ENCODE measurements around the gene DQX1. TPM values are rescaled to one million over a fixed set of nuclear protein-coding genes. Genes with fewer than 3 reads are reported as not detected.

DQX1 gene
- total and polyA plus RNA-seq, 9 of the 15 experiments (the other 6 are each of a cell fraction or from before 2014, with no cell fraction given), result 0.04 to 0.38 (median 0.18) TPM; not detected in 1

- TF ChIP-seq TEAD4 (IDR thresholded peaks at IDR 0.05; ENCODE audit: low read length) (peak; percentile 85), TEAD4 (CRISPR knock-in tag; IDR thresholded peaks at IDR 0.05; ENCODE audit: borderline replicate concordance) (no peak), ZNF584 (CRISPR knock-in tag; IDR thresholded peaks at IDR 0.05; ENCODE audit: low read depth) (0 out of 2 replicates have a peak, but pooled peaks have one; percentile 15), BCOR (IDR thresholded peaks at IDR 0.05) (peak; percentile 67), MCM2 (IDR thresholded peaks at IDR 0.05; ENCODE audit: low read depth) (no peak), FOSL1 (tag; conservative IDR thresholded peaks at IDR 0.05) (peak; percentile 15; the same call in 1 of the 2 replicates), XRCC4 (IDR thresholded peaks at IDR 0.05; ENCODE audit: extremely low read depth, insufficient read depth, insufficient read length) (no peak), ZNF143 (CRISPR knock-in tag; IDR thresholded peaks at IDR 0.05) (no peak), CBFB (CRISPR knock-in tag; IDR thresholded peaks at IDR 0.05) (no peak; the same call in 1 of the 2 replicates), KDM2B (CRISPR knock-in tag; IDR thresholded peaks at IDR 0.05) (no peak), PPARD (CRISPR knock-in tag; IDR thresholded peaks at IDR 0.05) (no peak), ZZZ3 (IDR thresholded peaks at IDR 0.05) (no peak), NR2C1 (IDR thresholded peaks at IDR 0.05) (no peak; the same call in 1 of the 2 replicates), NR2C1 (tag; IDR thresholded peaks at IDR 0.05) (no peak), BRF2 (IDR thresholded peaks at IDR 0.05; ENCODE audit: borderline replicate concordance, insufficient read depth, insufficient read length) (no peak), MITF (IDR thresholded peaks at IDR 0.05) (no peak; the same call in 1 of the 2 replicates), PHB (CRISPR knock-in tag; IDR thresholded peaks at IDR 0.05) (no peak), CBX8 (IDR thresholded peaks at IDR 0.05; ENCODE audit: borderline replicate concordance, extremely low read depth, low read depth, low read length, poor library complexity, severe bottlenecking) (no peak), SMARCE1 (IDR thresholded peaks at IDR 0.05) (no peak), IRF2 (CRISPR knock-in tag; IDR thresholded peaks at IDR 0.05) (no peak)
- TF ChIP-seq, protein P1, sequence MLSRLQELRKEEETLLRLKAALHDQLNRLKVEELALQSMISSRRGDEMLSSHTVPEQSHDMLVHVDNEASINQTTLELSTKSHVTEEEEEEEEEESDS (CRISPR knock-in tag; IDR thresholded peaks at IDR 0.05), result no peak
- TF ChIP-seq, protein P2, sequence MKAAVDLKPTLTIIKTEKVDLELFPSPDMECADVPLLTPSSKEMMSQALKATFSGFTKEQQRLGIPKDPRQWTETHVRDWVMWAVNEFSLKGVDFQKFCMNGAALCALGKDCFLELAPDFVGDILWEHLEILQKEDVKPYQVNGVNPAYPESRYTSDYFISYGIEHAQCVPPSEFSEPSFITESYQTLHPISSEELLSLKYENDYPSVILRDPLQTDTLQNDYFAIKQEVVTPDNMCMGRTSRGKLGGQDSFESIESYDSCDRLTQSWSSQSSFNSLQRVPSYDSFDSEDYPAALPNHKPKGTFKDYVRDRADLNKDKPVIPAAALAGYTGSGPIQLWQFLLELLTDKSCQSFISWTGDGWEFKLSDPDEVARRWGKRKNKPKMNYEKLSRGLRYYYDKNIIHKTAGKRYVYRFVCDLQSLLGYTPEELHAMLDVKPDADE (conservative IDR thresholded peaks at IDR 0.05; ENCODE audit: control insufficient read depth, low read depth, low read length), result 0 out of 2 replicates have a peak, but pooled peaks have one; percentile 39
- TF ChIP-seq, protein P3, sequence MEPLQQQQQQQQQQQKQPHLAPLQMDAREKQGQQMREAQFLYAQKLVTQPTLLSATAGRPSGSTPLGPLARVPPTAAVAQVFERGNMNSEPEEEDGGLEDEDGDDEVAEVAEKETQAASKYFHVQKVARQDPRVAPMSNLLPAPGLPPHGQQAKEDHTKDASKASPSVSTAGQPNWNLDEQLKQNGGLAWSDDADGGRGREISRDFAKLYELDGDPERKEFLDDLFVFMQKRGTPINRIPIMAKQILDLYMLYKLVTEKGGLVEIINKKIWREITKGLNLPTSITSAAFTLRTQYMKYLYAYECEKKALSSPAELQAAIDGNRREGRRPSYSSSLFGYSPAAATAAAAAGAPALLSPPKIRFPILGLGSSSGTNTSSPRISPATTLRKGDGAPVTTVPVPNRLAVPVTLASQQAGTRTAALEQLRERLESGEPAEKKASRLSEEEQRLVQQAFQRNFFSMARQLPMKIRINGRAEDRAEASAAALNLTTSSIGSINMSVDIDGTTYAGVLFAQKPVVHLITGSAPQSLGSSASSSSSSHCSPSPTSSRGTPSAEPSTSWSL (CRISPR knock-in tag; IDR thresholded peaks at IDR 0.05; ENCODE audit: borderline replicate concordance), result no peak
These were observed 4.5 kb upstream of the DQX1 start (continued) for GRCh38 chr2:74530239-74531187.

Measured in K562 (cell line).